Ovary (tissue), 3 donors: ENCODE results near the gene FGF9.

Experiments used
- CTCF ChIP-seq, 3 donors: fragments of 450-650 bp in 2 of 3; fragments of 200-600 bp in 1 of 3; IDR thresholded peaks; one replicate each; pipeline versions ENCODE4 v1.5.1 to v1.8.0; 2016 to 2022; ENCODE audit warnings: antibody characterized with exemption in 3 of 3, mild to moderate bottlenecking in 1 of 3
- POLR2A ChIP-seq: fragments of 450-650 bp; IDR thresholded peaks from one replicate; pipeline ENCODE4 v1.6.1; 2017; ENCODE audit warnings: antibody characterized with exemption, mild to moderate bottlenecking, moderate library complexity
- donor health status: DM: no; HTN: no; CAD: no.

- TF ChIP-seq CTCF (IDR thresholded peaks at IDR 0.05), result no peak
- no peak for TF ChIP-seq POLR2A
These were observed 62.8 kb downstream of the FGF9 start for GRCh38 chr13:21733475-21734263.
